HEK293 (cell line): ENCODE results near the gene GINS2.

Experiments
- CTCF ChIA-PET: fragments of 350-600 bp; formaldehyde crosslinking; extraction: SDS; loops from one replicate; lab custom pipeline; 2021; ENCODE audit warnings: antibody characterized with exemption; lab: Yijun Ruan, JAX
- POLR2A ChIA-PET: fragments of 300-600 bp; formaldehyde crosslinking; extraction: SDS; loops from one replicate; lab custom pipeline; 2020; ENCODE audit warnings: antibody characterized with exemption, inconsistent platforms; lab: Yijun Ruan, JAX
- H3K27ac ChIP-seq: fragments of 200-500 bp; sonication (Bioruptor generic); 2 replicates; pipeline ENCODE4 v1.5.1; 2014; ENCODE audit warnings: low read depth, low read length, control low read depth, inconsistent platforms; ENCODE audit errors: extremely low read depth
- H3K36me3 ChIP-seq, 2 experiments: fragments of 200-500 bp in 1 of 2; sonication (Bioruptor generic) in 1 of 2; 1 replicate in 1 of 2; 2 replicates in 1 of 2; pipeline ENCODE4 v1.5.1; 2014 to 2017; ENCODE audit warnings: inconsistent platforms in 2 of 2, low read length in 2 of 2; ENCODE audit not compliant: control insufficient read depth in 2 of 2, insufficient read depth in 1 of 2
- H3K4me1 ChIP-seq: fragments of 200-500 bp; sonication (Bioruptor generic); 2 replicates; pipeline ENCODE4 v1.5.1; 2014; ENCODE audit warnings: mild to moderate bottlenecking, low read length, inconsistent platforms; ENCODE audit not compliant: control insufficient read depth, insufficient read depth
- H3K4me3 ChIP-seq: 2 replicates; pipeline ENCODE4 v1.5.1; 2011; ENCODE audit warnings: low read depth, mild to moderate bottlenecking, control low read depth, low read length, moderate library complexity
- H3K9me3 ChIP-seq: fragments of 200-500 bp; sonication (Bioruptor generic); 2 replicates; pipeline ENCODE4 v1.5.1; 2014; ENCODE audit warnings: low read depth, low read length, inconsistent platforms; ENCODE audit not compliant: control insufficient read depth, insufficient read depth
- BCL11A ChIP-seq: fragments of 450-650 bp; formaldehyde crosslinking; IDR thresholded peaks from 2 replicates; pipeline ENCODE4 v1.5.1; 2016; ENCODE audit warnings: low read depth, missing biosample characterization, missing genetic modification characterization
- HIC1 ChIP-seq: fragments of 450-650 bp; formaldehyde crosslinking; IDR thresholded peaks from 2 replicates; pipeline ENCODE4 v1.5.1; 2016; ENCODE audit warnings: missing biosample characterization, missing genetic modification characterization
- IKZF3 ChIP-seq: fragments of 450-650 bp; IDR thresholded peaks from 2 replicates; pipeline ENCODE4 v1.5.0; 2018; ENCODE audit warnings: missing biosample characterization, mild to moderate bottlenecking, missing genetic modification characterization, moderate library complexity
- KLF8 ChIP-seq: fragments of 450-650 bp; formaldehyde crosslinking; IDR thresholded peaks from 2 replicates; pipeline ENCODE4 v1.5.1; 2016; ENCODE audit warnings: missing biosample characterization, missing genetic modification characterization
- PATZ1 ChIP-seq: fragments of 450-650 bp; formaldehyde crosslinking; IDR thresholded peaks from 2 replicates; pipeline ENCODE4 v1.5.1; 2016; ENCODE audit warnings: missing biosample characterization, missing genetic modification characterization
- REPIN1 ChIP-seq: fragments of 450-650 bp; formaldehyde crosslinking; IDR thresholded peaks from 2 replicates; pipeline ENCODE4 v1.5.1; 2017; ENCODE audit warnings: missing biosample characterization, missing genetic modification characterization, low read depth
- WT1 ChIP-seq: fragments of 450-650 bp; formaldehyde crosslinking; IDR thresholded peaks from 2 replicates; pipeline ENCODE4 v1.5.1; 2016; ENCODE audit warnings: missing biosample characterization, missing genetic modification characterization
- ZBTB11 ChIP-seq: fragments of 450-650 bp; formaldehyde crosslinking; conservative IDR thresholded peaks from 2 replicates; pipeline ENCODE4 v1.5.1; 2016; ENCODE audit warnings: low read depth, missing biosample characterization, missing genetic modification characterization
- ZBTB17 ChIP-seq: fragments of 450-650 bp; formaldehyde crosslinking; IDR thresholded peaks from 2 replicates; pipeline ENCODE4 v1.5.1; 2016; ENCODE audit warnings: missing biosample characterization, missing genetic modification characterization
- ZBTB7A ChIP-seq: fragments of 450-650 bp; formaldehyde crosslinking; IDR thresholded peaks from 2 replicates; pipeline ENCODE4 v1.5.1; 2016; ENCODE audit warnings: low read depth, missing biosample characterization, missing genetic modification characterization
- ZNF10 ChIP-seq: fragments of 450-650 bp; formaldehyde crosslinking; IDR thresholded peaks from 2 replicates; pipeline ENCODE4 v1.5.1; 2017; ENCODE audit warnings: missing biosample characterization, missing genetic modification characterization
- ZNF2 ChIP-seq: fragments of 450-650 bp; formaldehyde crosslinking; IDR thresholded peaks from 2 replicates; pipeline ENCODE4 v1.5.1; 2016; ENCODE audit warnings: missing biosample characterization, missing genetic modification characterization
- ZNF223 ChIP-seq: fragments of 450-650 bp; formaldehyde crosslinking; IDR thresholded peaks from 2 replicates; pipeline ENCODE4 v1.5.1; 2016; ENCODE audit warnings: missing biosample characterization, missing genetic modification characterization
- ZNF398 ChIP-seq: fragments of 450-650 bp; formaldehyde crosslinking; IDR thresholded peaks from 2 replicates; pipeline ENCODE4 v1.5.1; 2017; ENCODE audit warnings: missing biosample characterization, missing genetic modification characterization
- ZNF600 ChIP-seq: fragments of 450-650 bp; formaldehyde crosslinking; IDR thresholded peaks from 2 replicates; pipeline ENCODE4 v1.5.1; 2016; ENCODE audit warnings: missing biosample characterization, missing genetic modification characterization
- ZNF610 ChIP-seq: fragments of 450-650 bp; formaldehyde crosslinking; IDR thresholded peaks from 2 replicates; pipeline ENCODE4 v1.5.1; 2016; ENCODE audit warnings: missing biosample characterization, missing genetic modification characterization, borderline replicate concordance
- ZNF629 ChIP-seq: fragments of 450-650 bp; formaldehyde crosslinking; IDR thresholded peaks from 2 replicates; pipeline ENCODE4 v1.5.1; 2017; ENCODE audit warnings: missing biosample characterization, missing genetic modification characterization
- ZNF654 ChIP-seq: fragments of 450-650 bp; formaldehyde crosslinking; IDR thresholded peaks from 2 replicates; pipeline ENCODE4 v1.5.1; 2016; ENCODE audit warnings: low read depth, missing biosample characterization, missing genetic modification characterization
- ZNF777 ChIP-seq: fragments of 450-650 bp; formaldehyde crosslinking; IDR thresholded peaks from 2 replicates; pipeline ENCODE4 v1.5.1; 2017; ENCODE audit warnings: missing biosample characterization, missing genetic modification characterization, borderline replicate concordance
- ZNF792 ChIP-seq: fragments of 450-650 bp; formaldehyde crosslinking; IDR thresholded peaks from 2 replicates; pipeline ENCODE4 v1.5.1; 2016; ENCODE audit warnings: missing biosample characterization, missing genetic modification characterization

Gene GINS2

GRCh38 chr16:85653290-85653891 is 35.4 kb downstream of the GINS2 start:
- TF ChIP-seq ZNF654 (tag by site-specific recombination) = no peak
- TF ChIP-seq HIC1 = peak; percentile 77
- Histone ChIP-seq H3K4me1 (no peaks in the 10 kb centered on the region), H3K9me3 (no peaks in the 10 kb centered on the region), H3K36me3 (peaks cover 0 to 85% of the 10 kb centered on the region in 2 experiments; a peak in 1 of 3 replicates), H3K4me3 (no peak overlapping the region), H3K27ac (no peak overlapping the region)
- CTCF ChIA-PET = no interaction called here
- POLR2A ChIA-PET = no interaction called here

- no peaks in the 10 kb centered on the region for H3K9me3 ChIP-seq
- POLR2A ChIA-PET = no interaction called here
- H3K4me3 ChIP-seq = no peak overlapping the region
- CTCF ChIA-PET = no interaction called here
- H3K27ac ChIP-seq = no peak overlapping the region
- H3K4me1 ChIP-seq = no peaks in the 10 kb centered on the region
- H3K36me3 ChIP-seq = peaks cover 0 to 83% of the 10 kb centered on the region in 2 experiments; a peak in 2 of 3 replicates
- TF ChIP-seq ZNF610 (no peak), IKZF3 (0 out of 2 replicates have a peak, but pooled peaks have one; percentile 20), ZBTB17 (peak; percentile 33; the same call in 1 of the 2 replicates), BCL11A (tag by site-specific recombination) (peak; percentile 29; the same call in 1 of the 2 replicates), ZBTB11 (tag by site-specific recombination) (no peak), ZNF629 (0 out of 2 replicates have a peak, but pooled peaks have one; percentile 10), ZNF600 (tag by site-specific recombination) (peak; percentile 83), ZNF2 (0 out of 2 replicates have a peak, but pooled peaks have one; percentile 30), ZNF777 (tag by site-specific recombination) (no peak), ZNF10 (peak; percentile 45; the same call in 1 of the 2 replicates), ZBTB7A (tag by site-specific recombination) (peak; percentile 78; the same call in 1 of the 2 replicates), WT1 (tag by site-specific recombination) (0 out of 2 replicates have a peak, but pooled peaks have one; percentile 38), KLF8 (peak; percentile 20; the same call in 1 of the 2 replicates), REPIN1 (no peak), ZNF223 (tag by site-specific recombination) (peak; percentile 66), ZNF398 (tag by site-specific recombination) (peak; percentile 37; the same call in 1 of the 2 replicates), PATZ1 (tag by site-specific recombination) (peak; percentile 96), ZNF792 (no peak)
Observed at GRCh38 chr16:85652431-85653221, 36.1 kb downstream of the GINS2 start.
